GM12892 (cell line): ENCODE measurements around the gene ZMYND10.

Experiments used
- DNase-seq: peaks from one replicate; pipeline ENCODE4 v3.0.0; 2011; ENCODE audit not compliant: insufficient read length
- FAIRE-seq: peaks from 2 replicates; lab custom pipeline; 2011; peaks lifted over from hg19 to GRCh38; lab: Jason Lieb, UNC
- POLR2A ChIP-seq: IDR thresholded peaks from 2 replicates; pipeline ENCODE4 v1.6.1; 2011; ENCODE audit warnings: low read depth, low read length, control low read depth
- POLR2AphosphoS5 ChIP-seq: IDR thresholded peaks from 2 replicates; pipeline ENCODE4 v1.6.1; 2011; ENCODE audit warnings: low read depth, low read length, control low read depth
- TAF1 ChIP-seq: IDR thresholded peaks from 2 replicates; pipeline ENCODE4 v1.6.1; 2011; ENCODE audit warnings: low read depth, mild to moderate bottlenecking, control low read depth, low read length, borderline replicate concordance

Gene ZMYND10

GRCh38 chr3:50340147-50340447, 5.4 kb downstream of the ZMYND10 start:
- TF ChIP-seq POLR2A (no peak), TAF1 (no peak), POLR2AphosphoS5 (no peak)
- DNase-seq, result no peak
- no peak for FAIRE-seq

GRCh38 chr3:50339485-50340146, 5.9 kb downstream of the ZMYND10 start:
- TF ChIP-seq POLR2A, result no peak
- TF ChIP-seq POLR2AphosphoS5, result no peak
- no peak for TF ChIP-seq TAF1
- FAIRE-seq (peak; percentile 62), DNase-seq (no peak)

GRCh38 chr3:50338965-50339364, 6.6 kb downstream of the ZMYND10 start:
- FAIRE-seq (peak; percentile 86), DNase-seq (no peak)
- TF ChIP-seq POLR2A (no peak), TAF1 (no peak), POLR2AphosphoS5 (no peak)

- FAIRE-seq (peak; percentile 98), DNase-seq (peak; percentile 98)
- TF ChIP-seq POLR2A, result peak; percentile 69; the same call in 1 of the 2 replicates
- TF ChIP-seq TAF1, result no peak; the same call in 1 of the 2 replicates
- peak; percentile 59 for TF ChIP-seq POLR2AphosphoS5
These were observed 8.2 kb downstream of the ZMYND10 start for GRCh38 chr3:50337175-50337861.

- no peak for FAIRE-seq
- no peak for DNase-seq
These were observed 8.9 kb downstream of the ZMYND10 start for GRCh38 chr3:50336452-50337174.

GRCh38 chr3:50334339-50335075, 11.0 kb downstream of the ZMYND10 start:
- TF ChIP-seq POLR2AphosphoS5, result no peak
- TF ChIP-seq POLR2A, result 0 out of 2 replicates have a peak, but pooled peaks have one; percentile 12
- FAIRE-seq (no peak), DNase-seq (no peak)

More at GRCh38 chr3:50336452-50337174, 8.9 kb downstream of the ZMYND10 start:
- TF ChIP-seq POLR2A, result no peak
- no peak for TF ChIP-seq TAF1
- TF ChIP-seq POLR2AphosphoS5, result no peak

- DNase-seq (no peak), FAIRE-seq (no peak)
- TF ChIP-seq TAF1, result no peak
- TF ChIP-seq POLR2A, result 0 out of 2 replicates have a peak, but pooled peaks have one; percentile 13
These were observed 11.7 kb downstream of the ZMYND10 start for GRCh38 chr3:50333744-50334328.

- TF ChIP-seq TAF1 (no peak), POLR2A (no peak), POLR2AphosphoS5 (no peak)
- DNase-seq (no peak), FAIRE-seq (no peak)
These were observed 14.1 kb downstream of the ZMYND10 start for GRCh38 chr3:50331364-50331907.

- FAIRE-seq, result no peak
- no peak for DNase-seq
- TF ChIP-seq POLR2AphosphoS5, result no peak
- no peak for TF ChIP-seq TAF1
- no peak for TF ChIP-seq POLR2A
These were observed 15.2 kb downstream of the ZMYND10 start for GRCh38 chr3:50330330-50330729.

GRCh38 chr3:50327943-50328691, 17.4 kb downstream of the ZMYND10 start, which contains the start of gene TUSC2:
Gene TUSC2 (minus strand): TSS chr3:50328223. CDS start chr3:50328099, 124 bp downstream.
- FAIRE-seq (peak; percentile 99), DNase-seq (peak; percentile 98)
- TF ChIP-seq POLR2AphosphoS5, result peak; percentile 68
- TF ChIP-seq TAF1, result peak; percentile 74; the same call in 1 of the 2 replicates
- peak; percentile 80 for TF ChIP-seq POLR2A
